DMS79 treated with DMSO at 0.1 percent for 48 hours (cell line): ENCODE data around the gene PCBP4.
"Not testable (repeated sequence)": the region's sequence is repeated elsewhere in the genome, so short reads cannot be mapped to it uniquely, and the experiment has no call there.

Source experiments
- DNase-seq: peaks from one replicate; lab custom pipeline; 2025; lab: John Stamatoyannopoulos, UW

Gene PCBP4

GRCh38 chr3:51994530-51994929 is 27.3 kb upstream of the PCBP4 start:
- DNase-seq = no peak

GRCh38 chr3:51993657-51994056 is 26.4 kb upstream of the PCBP4 start:
- not testable (repeated sequence) for DNase-seq

- DNase-seq = no peak
Measured at GRCh38 chr3:51992017-51992682, 24.9 kb upstream of the PCBP4 start.

GRCh38 chr3:51990501-51990971 is 23.3 kb upstream of the PCBP4 start:
- DNase-seq = not testable (repeated sequence)

GRCh38 chr3:51988286-51989146 is 21.3 kb upstream of the PCBP4 start:
- no peak for DNase-seq

GRCh38 chr3:51987568-51987967 is 20.3 kb upstream of the PCBP4 start:
- no peak for DNase-seq

- no peak for DNase-seq
Measured at GRCh38 chr3:51986010-51986947, 19.0 kb upstream of the PCBP4 start.

- no peak for DNase-seq
Measured at GRCh38 chr3:51985063-51985462, 17.8 kb upstream of the PCBP4 start.

- DNase-seq = no peak
Measured at GRCh38 chr3:51984269-51984647, 17.0 kb upstream of the PCBP4 start.

- DNase-seq = no peak
Measured at GRCh38 chr3:51983578-51984268, 16.5 kb upstream of the PCBP4 start.

- peak; percentile 36 for DNase-seq
Measured at GRCh38 chr3:51982838-51983577, 15.8 kb upstream of the PCBP4 start, which contains the start of gene ACY1. TSS of gene ACY1 (plus strand) at chr3:51983535. CDS start at chr3:51984065, 530 bp downstream.

GRCh38 chr3:51982352-51982837 is 15.1 kb upstream of the PCBP4 start:
- peak; percentile 15 for DNase-seq

- no peak for DNase-seq
Measured at GRCh38 chr3:51980253-51980652, 13.0 kb upstream of the PCBP4 start.

GRCh38 chr3:51978143-51978502 is 10.9 kb upstream of the PCBP4 start:
- DNase-seq = no peak

- no peak for DNase-seq
Measured at GRCh38 chr3:51977446-51978142, 10.3 kb upstream of the PCBP4 start.

GRCh38 chr3:51975852-51976549 is 8.7 kb upstream of the PCBP4 start:
- DNase-seq = peak; percentile 3

- DNase-seq = peak; percentile 22
Measured at GRCh38 chr3:51974963-51975851, 8.0 kb upstream of the PCBP4 start, which contains the start of gene ABHD14A. TSS of gene ABHD14A (plus strand) at chr3:51975064. CDS start at chr3:51975136, 72 bp downstream.
